ENCODE data around the gene SCCPDH. TPM values are rescaled to one million over a fixed set of nuclear protein-coding genes. Genes with fewer than 3 reads are reported as not detected.

SCCPDH gene
- polyA plus RNA-seq, 1 of the 3 experiments (the other 2 are of a cell fraction): 32.2 TPM

- no peaks in the 10 kb centered on the region for H3K4me1 ChIP-seq (ENCODE audit: control insufficient read depth in 1 of 2, insufficient read depth in 2 of 2, low read depth in 1 of 2, low read length in 1 of 2)
- no peak for DNase-seq
- 97% methylated on average over 7 of the region's 7 CpGs for WGBS (ENCODE audit: low lambda C conversion rate)
- no peaks in the 10 kb centered on the region for H3K79me2 ChIP-seq (ENCODE audit: insufficient read depth)
- H3K27ac ChIP-seq (ENCODE audit: low read depth in 2 of 2, low read length in 1 of 2): no peak overlapping the region
- H3K4me3 ChIP-seq (ENCODE audit: low read depth in 2 of 2, low read length in 1 of 2): no peak overlapping the region
- H3K9ac ChIP-seq: no peak overlapping the region
- H3K9me3 ChIP-seq: no peaks in the 10 kb centered on the region; the same call in 1 of the 2 replicates
- H3K27me3 ChIP-seq (ENCODE audit: insufficient read depth): no peaks in the 10 kb centered on the region
- no peak overlapping the region for H2AFZ ChIP-seq (ENCODE audit: low read depth)
- no peak overlapping the region for H3K4me2 ChIP-seq
- TF ChIP-seq CTCF (IDR thresholded peaks at IDR 0.05): no peak
- no peak for TF ChIP-seq POLR2AphosphoS5 (IDR thresholded peaks at IDR 0.05; ENCODE audit: low read depth, low read length)
- TF ChIP-seq, protein P1, sequence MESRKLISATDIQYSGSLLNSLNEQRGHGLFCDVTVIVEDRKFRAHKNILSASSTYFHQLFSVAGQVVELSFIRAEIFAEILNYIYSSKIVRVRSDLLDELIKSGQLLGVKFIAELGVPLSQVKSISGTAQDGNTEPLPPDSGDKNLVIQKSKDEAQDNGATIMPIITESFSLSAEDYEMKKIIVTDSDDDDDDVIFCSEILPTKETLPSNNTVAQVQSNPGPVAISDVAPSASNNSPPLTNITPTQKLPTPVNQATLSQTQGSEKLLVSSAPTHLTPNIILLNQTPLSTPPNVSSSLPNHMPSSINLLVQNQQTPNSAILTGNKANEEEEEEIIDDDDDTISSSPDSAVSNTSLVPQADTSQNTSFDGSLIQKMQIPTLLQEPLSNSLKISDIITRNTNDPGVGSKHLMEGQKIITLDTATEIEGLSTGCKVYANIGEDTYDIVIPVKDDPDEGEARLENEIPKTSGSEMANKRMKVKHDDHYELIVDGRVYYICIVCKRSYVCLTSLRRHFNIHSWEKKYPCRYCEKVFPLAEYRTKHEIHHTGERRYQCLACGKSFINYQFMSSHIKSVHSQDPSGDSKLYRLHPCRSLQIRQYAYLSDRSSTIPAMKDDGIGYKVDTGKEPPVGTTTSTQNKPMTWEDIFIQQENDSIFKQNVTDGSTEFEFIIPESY (IDR thresholded peaks at IDR 0.05; ENCODE audit: borderline replicate concordance, low read depth): no peak
- no peak for TF ChIP-seq TCF12 (IDR thresholded peaks at IDR 0.05)
- TF ChIP-seq RCOR1 (IDR thresholded peaks at IDR 0.05; ENCODE audit: low read length): no peak
- TF ChIP-seq JUND (IDR thresholded peaks at IDR 0.05): no peak
- peaks cover 61 to 78% of the 10 kb centered on the region in 2 experiments for H3K36me3 ChIP-seq (replicated peaks in 1 of 2; ENCODE audit: control insufficient read depth in 1 of 2, insufficient read depth in 2 of 2, low read length in 1 of 2)
- ChIA-PET CTCF (no interaction called here), POLR2A (no interaction called here)
- no peaks in the 10 kb centered on the region for H4K20me1 ChIP-seq (ENCODE audit: insufficient read depth)
- H3F3A ChIP-seq (replicated peaks; ENCODE audit: insufficient read depth): no peaks in the 10 kb centered on the region
- H3K9me2 ChIP-seq: no peaks in the 10 kb centered on the region
These were observed 37.2 kb downstream of the SCCPDH start for GRCh38 chr1:246761396-246761795.

DNA sequence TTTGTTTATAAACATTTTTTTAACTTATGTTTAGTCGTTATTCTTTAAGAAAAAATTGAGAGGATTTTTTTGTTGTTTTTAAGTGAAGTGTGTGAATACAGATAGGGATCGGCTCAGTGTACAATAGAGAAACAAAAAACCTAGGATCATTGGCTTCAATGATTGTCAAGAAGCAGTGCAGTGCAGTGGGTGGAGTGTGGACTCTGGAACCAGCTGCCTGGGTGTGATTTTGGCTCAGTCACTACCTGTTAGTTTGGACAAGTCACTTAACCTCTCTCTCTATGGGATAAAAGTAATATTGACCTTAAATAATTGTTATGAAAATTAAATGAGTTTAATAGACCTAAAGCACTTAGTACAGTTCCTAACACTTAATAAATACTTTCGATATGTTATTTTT lies 41.3 kb downstream of the SCCPDH start:
- no peak overlapping the region for H2AFZ ChIP-seq (ENCODE audit: low read depth)
- TF ChIP-seq SIN3A (IDR thresholded peaks at IDR 0.05; ENCODE audit: borderline replicate concordance, low read depth, low read length): no peak
- TF ChIP-seq IRF3 (IDR thresholded peaks at IDR 0.05; ENCODE audit: low read depth, low read length): no peak
- TF ChIP-seq, protein P2, sequence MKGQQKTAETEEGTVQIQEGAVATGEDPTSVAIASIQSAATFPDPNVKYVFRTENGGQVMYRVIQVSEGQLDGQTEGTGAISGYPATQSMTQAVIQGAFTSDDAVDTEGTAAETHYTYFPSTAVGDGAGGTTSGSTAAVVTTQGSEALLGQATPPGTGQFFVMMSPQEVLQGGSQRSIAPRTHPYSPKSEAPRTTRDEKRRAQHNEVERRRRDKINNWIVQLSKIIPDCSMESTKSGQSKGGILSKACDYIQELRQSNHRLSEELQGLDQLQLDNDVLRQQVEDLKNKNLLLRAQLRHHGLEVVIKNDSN (IDR thresholded peaks at IDR 0.05; ENCODE audit: borderline replicate concordance, low read depth): no peak
- TF ChIP-seq RCOR1 (IDR thresholded peaks at IDR 0.05; ENCODE audit: low read length): no peak
- TF ChIP-seq FOSL2 (IDR thresholded peaks at IDR 0.05; ENCODE audit: borderline replicate concordance, low read depth): no peak
- TF ChIP-seq, protein P3, sequence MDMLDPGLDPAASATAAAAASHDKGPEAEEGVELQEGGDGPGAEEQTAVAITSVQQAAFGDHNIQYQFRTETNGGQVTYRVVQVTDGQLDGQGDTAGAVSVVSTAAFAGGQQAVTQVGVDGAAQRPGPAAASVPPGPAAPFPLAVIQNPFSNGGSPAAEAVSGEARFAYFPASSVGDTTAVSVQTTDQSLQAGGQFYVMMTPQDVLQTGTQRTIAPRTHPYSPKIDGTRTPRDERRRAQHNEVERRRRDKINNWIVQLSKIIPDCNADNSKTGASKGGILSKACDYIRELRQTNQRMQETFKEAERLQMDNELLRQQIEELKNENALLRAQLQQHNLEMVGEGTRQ (IDR thresholded peaks at IDR 0.05; ENCODE audit: borderline replicate concordance, low read depth, low read length): no peak
- no peak for TF ChIP-seq MAX (IDR thresholded peaks at IDR 0.05; ENCODE audit: low read depth)
- no peak for TF ChIP-seq RFX5 (IDR thresholded peaks at IDR 0.05; ENCODE audit: low read length)
- no peak for TF ChIP-seq EZH2phosphoT487 (IDR thresholded peaks at IDR 0.05; ENCODE audit: borderline replicate concordance, low read depth)
- WGBS (ENCODE audit: low lambda C conversion rate): 96% methylated on average over 3 of the region's 3 CpGs
- H3K9me2 ChIP-seq: no peaks in the 10 kb centered on the region
- H3K36me3 ChIP-seq (replicated peaks in 1 of 2; ENCODE audit: control insufficient read depth in 1 of 2, insufficient read depth in 2 of 2, low read length in 1 of 2): peaks cover 47 to 80% of the 10 kb centered on the region in 2 experiments
- H3K9ac ChIP-seq: no peak overlapping the region
- H3F3A ChIP-seq (replicated peaks; ENCODE audit: insufficient read depth): no peaks in the 10 kb centered on the region
- DNase-seq: no peak
- no peaks in the 10 kb centered on the region for H3K79me2 ChIP-seq (ENCODE audit: insufficient read depth)
- ChIA-PET CTCF (interaction anchor here (2.2 to 2.4 kb wide), 2 partner anchors 11 to 12 kb away, joined by 5 to 8 read pairs; no protein-coding TSS in a partner anchor), POLR2A (no interaction called here)
- peaks cover 0 to 7% of the 10 kb centered on the region in 2 experiments; a peak in 1 of 4 replicates for H3K4me1 ChIP-seq (ENCODE audit: control insufficient read depth in 1 of 2, insufficient read depth in 2 of 2, low read depth in 1 of 2, low read length in 1 of 2)
- H3K9me3 ChIP-seq: no peaks in the 10 kb centered on the region
- no peak overlapping the region for H3K27ac ChIP-seq (ENCODE audit: low read depth in 2 of 2, low read length in 1 of 2)
- no peak overlapping the region for H3K4me3 ChIP-seq (ENCODE audit: low read depth in 2 of 2, low read length in 1 of 2)
- H3K4me2 ChIP-seq: no peak overlapping the region
- no peaks in the 10 kb centered on the region for H3K27me3 ChIP-seq (ENCODE audit: insufficient read depth)
- H4K20me1 ChIP-seq (ENCODE audit: insufficient read depth): no peaks in the 10 kb centered on the region
